SK-N-MC (cell line): Measurements from ENCODE around the gene GPR17.

Source experiments
- EZH2 ChIP-seq: fragments of 200-600 bp; sonication (generic); IDR thresholded peaks from one replicate; pipeline ENCODE4 v1.6.1; 2017; ENCODE audit warnings: antibody characterized with exemption
- FOXP2 ChIP-seq: optimal IDR thresholded peaks from 2 replicates; pipeline ENCODE3; 2011; ENCODE audit warnings: mild to moderate bottlenecking, moderate library complexity; ENCODE audit not compliant: insufficient read depth; ENCODE audit errors: extremely low read length, control extremely low read depth
- POLR2AphosphoS5 ChIP-seq: IDR thresholded peaks from 2 replicates; pipeline ENCODE4 v1.6.1; 2012; ENCODE audit warnings: mild to moderate bottlenecking, low read depth, low read length, borderline replicate concordance

DNA sequence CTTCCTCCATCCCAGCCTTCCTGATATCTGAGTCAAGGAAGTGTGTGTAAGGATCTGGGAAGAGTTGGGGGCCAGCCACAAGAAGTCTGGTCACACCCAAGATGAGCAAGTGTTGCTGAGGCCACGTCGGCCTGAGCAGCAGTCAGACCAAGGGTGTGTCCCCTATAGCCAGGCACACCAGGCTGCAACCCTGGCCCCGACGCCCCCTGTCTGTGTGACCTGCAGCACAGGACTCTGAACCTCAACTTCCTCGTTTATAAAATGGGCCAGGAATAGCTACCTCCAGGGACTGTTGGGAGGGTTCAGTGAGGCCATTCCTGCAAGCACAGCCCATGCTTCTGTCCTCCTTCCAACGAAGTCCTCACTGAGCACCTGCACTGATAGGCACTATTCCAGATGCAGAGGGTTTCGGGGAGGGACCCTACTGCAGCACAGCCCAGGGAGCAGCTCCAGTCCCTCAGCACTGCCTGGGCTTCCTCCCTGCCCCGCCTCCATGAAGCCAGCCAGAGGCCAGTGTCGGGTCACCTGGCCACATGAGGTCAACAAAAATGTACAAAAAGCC, 16.1 kb downstream of the GPR17 start:
- no peak for TF ChIP-seq EZH2
- TF ChIP-seq FOXP2: no peak
- TF ChIP-seq POLR2AphosphoS5: no peak
